ENCODE measurements around the gene SGIP1. TPM values are rescaled to one million over a fixed set of nuclear protein-coding genes. Genes with fewer than 3 reads are reported as not detected.
A peak's percentile ranks its signal among the peaks of the same experiment; 100 is the strongest.

The SGIP1 gene
- total RNA-seq, 2 experiments from 2014 or later: 0.08 TPM; not detected in 1

DNA sequence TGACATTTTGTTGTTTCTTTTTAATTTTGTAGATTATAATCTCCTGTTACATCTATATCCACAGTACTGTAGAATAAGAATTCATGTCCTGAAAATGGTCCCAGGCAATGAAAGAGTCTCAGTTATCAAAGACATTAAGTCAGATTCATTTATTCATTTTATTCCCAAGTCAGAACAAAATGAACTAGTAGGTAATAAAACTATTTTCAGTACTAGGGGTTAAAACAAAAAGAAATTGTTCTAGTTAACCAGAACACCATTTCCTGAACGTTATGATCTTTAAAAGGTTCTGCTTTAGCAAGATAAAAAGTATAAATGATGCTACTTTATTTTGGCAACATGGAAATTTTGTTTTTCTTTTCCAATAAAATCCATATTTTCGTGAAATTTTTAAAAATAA is 211.5 kb downstream of the SGIP1 start:
- Mint-ChIP-seq H3K36me3 (ENCODE audit: low read depth) (peaks cover 5% of the 10 kb centered on the region), H3K4me3 (no peak overlapping the region), H3K27me3 (peaks cover 44% of the 10 kb centered on the region), H3K27ac (no peak overlapping the region), H3K9me3 (peaks cover 6% of the 10 kb centered on the region), H3K4me1 (no peaks in the 10 kb centered on the region)
- ChIA-PET CTCF (no interaction called here), POLR2A (no interaction called here)
- no peak for DNase-seq

DNA sequence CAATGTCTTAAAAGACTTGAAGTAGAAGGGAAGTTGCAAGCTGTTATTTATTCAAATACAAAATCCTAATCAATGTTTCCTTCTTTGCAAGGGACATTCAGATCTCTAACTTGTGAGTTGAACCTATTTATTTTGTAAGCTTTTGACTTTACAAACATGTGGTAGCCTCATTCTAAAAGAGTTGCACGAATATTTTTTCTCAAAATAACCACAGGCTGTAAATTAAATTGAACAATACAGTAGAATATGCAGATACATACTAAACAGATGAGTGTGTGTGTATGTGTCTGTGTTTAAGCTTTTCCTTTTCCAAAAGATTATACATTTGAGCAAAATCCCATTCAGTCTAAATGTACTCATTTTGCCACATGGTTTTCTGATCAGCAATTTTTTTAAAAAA is 213.5 kb downstream of the SGIP1 start:
- H3K27ac Mint-ChIP-seq: no peak overlapping the region
- POLR2A ChIA-PET: interaction anchor here (1.5 kb wide), 1 partner anchor 10 kb away, joined by 4 read pairs; no protein-coding TSS in a partner anchor
- CTCF ChIA-PET: no interaction called here
- H3K4me3 Mint-ChIP-seq: no peak overlapping the region
- peaks cover 3% of the 10 kb centered on the region for H3K9me3 Mint-ChIP-seq
- no peak for DNase-seq
- peaks cover 6% of the 10 kb centered on the region for H3K4me1 Mint-ChIP-seq
- H3K27me3 Mint-ChIP-seq: peaks cover 61% of the 10 kb centered on the region
- peaks cover 3% of the 10 kb centered on the region for H3K36me3 Mint-ChIP-seq (ENCODE audit: low read depth)

DNA sequence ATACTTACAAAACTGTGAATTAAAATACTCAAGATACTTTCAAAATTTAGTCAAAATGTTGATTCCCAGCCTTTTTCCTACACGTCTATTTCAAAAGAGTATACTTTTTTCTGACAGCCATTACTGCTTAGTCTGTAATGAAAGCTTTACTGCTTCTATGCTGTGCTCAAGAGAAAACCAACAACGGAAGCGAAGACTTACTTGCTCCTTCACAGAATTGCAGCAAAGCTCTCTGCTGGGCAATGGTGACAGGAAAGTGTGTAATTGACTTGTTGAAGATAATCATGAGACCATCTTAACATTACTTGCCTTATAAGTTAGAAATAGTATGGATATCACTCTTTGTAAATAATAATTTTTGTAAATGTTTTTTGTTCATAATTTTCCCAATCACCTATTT is 216.6 kb downstream of the SGIP1 start:
- Mint-ChIP-seq H3K27ac (no peak overlapping the region), H3K27me3 (peaks cover 68% of the 10 kb centered on the region), H3K4me1 (peaks cover 11% of the 10 kb centered on the region), H3K36me3 (ENCODE audit: low read depth) (no peaks in the 10 kb centered on the region), H3K9me3 (no peaks in the 10 kb centered on the region), H3K4me3 (no peak overlapping the region)
- DNase-seq: no peak
- ChIA-PET POLR2A (interaction anchor here (1.0 kb wide), 1 partner anchor 13 kb away, joined by 3 read pairs; no protein-coding TSS in a partner anchor), CTCF (interaction anchor here (1.3 kb wide), 1 partner anchor 24 kb away, joined by 3 read pairs; no protein-coding TSS in a partner anchor)

DNA sequence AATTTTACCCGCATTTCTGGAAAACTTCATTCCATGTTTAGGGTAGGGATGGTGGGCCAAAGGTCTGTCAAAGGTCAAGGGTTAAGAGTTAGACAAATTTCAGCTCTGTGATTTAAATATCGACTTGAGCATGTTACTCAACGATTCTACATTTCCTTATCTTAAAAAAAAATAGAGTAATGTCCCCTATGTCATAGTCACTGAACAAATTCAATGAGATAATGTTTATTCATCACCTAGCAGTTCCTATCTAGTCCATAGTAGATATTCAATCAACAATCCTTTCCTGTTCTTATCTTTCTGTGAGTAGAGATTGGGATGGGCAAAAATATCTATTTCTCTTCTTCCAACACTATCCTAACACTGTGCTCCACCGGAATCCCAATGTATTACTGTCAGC is 217.2 kb downstream of the SGIP1 start:
- DNase-seq: no peak
- Mint-ChIP-seq H3K27ac (no peak overlapping the region), H3K27me3 (peaks cover 67% of the 10 kb centered on the region), H3K4me3 (no peak overlapping the region), H3K4me1 (peaks cover 11% of the 10 kb centered on the region), H3K36me3 (ENCODE audit: low read depth) (no peaks in the 10 kb centered on the region), H3K9me3 (no peaks in the 10 kb centered on the region)
- POLR2A ChIA-PET: interaction anchor here (1.0 kb wide), 1 partner anchor 14 kb away, joined by 3 read pairs; no protein-coding TSS in a partner anchor
- CTCF ChIA-PET: interaction anchor here (1.3 kb wide), 1 partner anchor 25 kb away, joined by 3 read pairs; no protein-coding TSS in a partner anchor

DNA sequence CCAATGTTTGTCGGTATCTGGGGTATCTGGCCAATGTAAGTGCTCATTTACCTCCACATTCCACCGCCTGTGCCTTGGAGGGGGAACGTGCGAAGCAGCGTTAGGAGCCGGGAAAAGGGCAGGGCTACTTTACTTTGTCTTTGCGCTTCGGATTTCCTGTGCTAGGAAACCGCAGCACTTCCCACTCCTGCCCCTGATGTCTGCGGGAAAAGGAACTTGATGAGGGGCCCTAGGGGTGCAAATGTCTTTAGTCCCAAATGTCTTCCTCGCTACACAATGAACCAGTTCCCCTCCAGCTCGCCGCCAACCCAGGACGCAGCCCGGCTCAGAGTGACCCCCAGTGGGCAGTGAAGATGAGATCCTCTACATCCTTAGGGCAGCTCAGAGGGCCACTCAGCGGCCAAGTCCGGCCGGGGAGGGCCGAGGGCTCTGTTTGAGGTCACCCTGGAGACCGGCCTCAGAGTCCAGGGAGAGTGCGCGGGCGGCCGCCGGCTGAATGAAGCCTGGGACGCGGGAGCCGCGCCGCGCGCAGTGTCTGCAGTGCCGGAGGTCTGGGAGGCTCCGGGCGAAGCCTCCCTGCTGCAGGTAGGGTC is 218.1 kb downstream of the SGIP1 start, which contains the start of gene DYNLT5:
TSS of gene DYNLT5 (plus strand) at position 460 of the 593 bp plus-strand sequence. CDS start 2,200 bp downstream, outside the sequence.
- H3K27me3 Mint-ChIP-seq: peaks cover 65% of the 10 kb centered on the region
- ChIA-PET POLR2A (no interaction called here), CTCF (interaction anchor here (1.3 kb wide), 1 partner anchor 25 kb away, joined by 3 read pairs; no protein-coding TSS in a partner anchor)
- H3K36me3 Mint-ChIP-seq (ENCODE audit: low read depth): no peaks in the 10 kb centered on the region
- H3K27ac Mint-ChIP-seq: no peak within 1 kb of the TSS
- peak within 1 kb of the TSS; percentile 35 for H3K4me3 Mint-ChIP-seq
- DNase-seq: no peak
- H3K9me3 Mint-ChIP-seq: no peaks in the 10 kb centered on the region
- H3K4me1 Mint-ChIP-seq: peaks cover 11% of the 10 kb centered on the region

DNA sequence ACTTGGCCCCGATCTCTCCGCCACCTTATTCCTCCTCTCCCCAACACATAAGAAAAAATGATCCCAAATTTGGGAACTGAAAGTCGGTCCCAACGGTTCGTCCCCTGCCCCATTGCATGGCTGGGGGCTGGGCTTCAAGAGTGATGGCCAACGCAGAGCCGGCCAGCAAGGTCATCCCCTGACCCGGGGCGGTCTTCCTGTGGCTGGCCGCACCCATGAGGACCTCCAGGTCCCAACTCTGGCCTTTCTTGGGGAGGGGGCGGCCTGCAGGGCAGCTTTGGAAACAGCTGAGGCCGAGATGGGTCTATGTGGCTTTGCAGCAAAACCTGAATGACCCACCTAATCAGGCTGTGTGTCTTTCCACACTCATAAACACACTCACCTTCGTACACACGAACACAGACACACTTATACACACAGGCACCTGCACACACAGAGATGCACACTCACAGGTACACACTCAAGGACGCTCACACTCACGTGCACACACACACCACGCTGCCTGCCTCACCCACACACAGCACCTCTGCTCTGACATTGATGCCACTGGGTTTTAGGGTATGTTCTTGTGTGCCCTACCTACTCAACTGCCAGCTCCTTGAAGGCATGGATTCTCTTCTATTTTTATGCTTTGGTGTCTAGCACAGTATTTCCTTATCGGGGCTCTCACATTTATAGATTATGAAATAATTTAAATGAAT is 218.9 kb downstream of the SGIP1 start:
- Mint-ChIP-seq H3K4me1 (peaks cover 11% of the 10 kb centered on the region), H3K4me3 (peak overlapping the region; percentile 35), H3K9me3 (no peaks in the 10 kb centered on the region), H3K27ac (no peak overlapping the region), H3K36me3 (ENCODE audit: low read depth) (no peaks in the 10 kb centered on the region), H3K27me3 (peaks cover 60% of the 10 kb centered on the region)
- CTCF ChIA-PET: interaction anchor here (1.4 to 2.1 kb wide), 3 partner anchors 14 to 27 kb away, joined by 4 to 7 read pairs (median 5); no protein-coding TSS in a partner anchor
- POLR2A ChIA-PET: interaction anchor here (1.1 kb wide), 1 partner anchor 19 kb away, joined by 5 read pairs; no protein-coding TSS in a partner anchor
- no peak for DNase-seq

DNA sequence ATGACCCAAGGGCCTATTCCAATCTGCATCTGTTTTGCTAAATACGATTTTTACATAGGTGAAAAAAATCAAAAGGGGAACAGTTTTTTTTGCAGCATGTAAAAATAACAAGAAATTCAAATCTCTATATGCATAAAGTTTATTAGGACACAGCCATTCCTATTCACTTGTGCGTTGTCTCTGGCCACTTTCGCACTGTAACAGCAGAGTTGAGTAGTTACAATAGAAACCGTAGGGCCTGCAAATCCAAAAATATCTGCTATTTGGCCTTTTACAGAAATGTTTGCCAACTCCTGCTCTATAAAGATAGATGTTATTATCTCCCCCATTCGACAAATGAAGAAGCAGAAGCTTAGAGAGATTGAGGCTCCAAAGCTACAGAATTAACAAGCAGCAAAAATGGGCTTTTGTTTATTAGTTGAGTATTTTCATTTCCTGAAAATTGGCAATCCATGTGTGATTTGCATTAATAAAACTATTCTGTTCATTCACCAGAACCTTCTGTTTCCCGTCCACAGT is 223.8 kb downstream of the SGIP1 start:
- CTCF ChIA-PET: interaction anchor here (1.8 kb wide), 1 partner anchor 12 kb away, joined by 7 read pairs; no protein-coding TSS in a partner anchor
- no peaks in the 10 kb centered on the region for H3K9me3 Mint-ChIP-seq
- no peak for DNase-seq
- no peak overlapping the region for H3K27ac Mint-ChIP-seq
- H3K4me3 Mint-ChIP-seq: no peak overlapping the region
- H3K36me3 Mint-ChIP-seq (ENCODE audit: low read depth): no peaks in the 10 kb centered on the region
- POLR2A ChIA-PET: no interaction called here
- peaks cover 3% of the 10 kb centered on the region for H3K4me1 Mint-ChIP-seq
- H3K27me3 Mint-ChIP-seq: peaks cover 28% of the 10 kb centered on the region

DNA sequence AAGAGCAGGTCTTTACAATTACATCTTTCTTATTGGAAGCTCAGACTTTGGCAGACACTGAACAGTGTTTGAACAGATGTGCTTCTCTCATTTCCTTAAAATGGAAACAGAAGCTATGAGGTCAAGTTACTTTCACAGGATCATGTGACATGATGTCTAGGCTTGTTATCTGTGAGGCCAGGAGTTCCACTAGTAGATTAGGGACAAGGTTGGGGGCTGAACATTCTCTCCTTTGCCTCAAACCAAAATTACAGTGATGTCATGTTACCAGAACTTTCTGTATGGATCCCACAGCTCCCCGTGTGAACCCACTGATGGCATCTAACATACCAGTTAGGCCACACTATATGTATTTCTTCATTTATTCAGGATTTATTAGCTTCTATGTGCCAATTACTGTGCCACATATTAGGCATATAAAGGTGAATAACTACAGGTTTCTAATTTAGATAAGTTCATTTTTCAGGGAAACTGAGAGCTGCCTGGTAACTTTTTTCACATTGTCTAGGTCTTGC is 224.3 kb downstream of the SGIP1 start:
- POLR2A ChIA-PET: no interaction called here
- no peaks in the 10 kb centered on the region for H3K4me1 Mint-ChIP-seq
- CTCF ChIA-PET: interaction anchor here (1.8 kb wide), 1 partner anchor 11 kb away, joined by 7 read pairs; no protein-coding TSS in a partner anchor
- H3K9me3 Mint-ChIP-seq: no peaks in the 10 kb centered on the region
- DNase-seq: no peak
- H3K36me3 Mint-ChIP-seq (ENCODE audit: low read depth): no peaks in the 10 kb centered on the region
- no peak overlapping the region for H3K4me3 Mint-ChIP-seq
- H3K27me3 Mint-ChIP-seq: peaks cover 24% of the 10 kb centered on the region
- H3K27ac Mint-ChIP-seq: no peak overlapping the region

DNA sequence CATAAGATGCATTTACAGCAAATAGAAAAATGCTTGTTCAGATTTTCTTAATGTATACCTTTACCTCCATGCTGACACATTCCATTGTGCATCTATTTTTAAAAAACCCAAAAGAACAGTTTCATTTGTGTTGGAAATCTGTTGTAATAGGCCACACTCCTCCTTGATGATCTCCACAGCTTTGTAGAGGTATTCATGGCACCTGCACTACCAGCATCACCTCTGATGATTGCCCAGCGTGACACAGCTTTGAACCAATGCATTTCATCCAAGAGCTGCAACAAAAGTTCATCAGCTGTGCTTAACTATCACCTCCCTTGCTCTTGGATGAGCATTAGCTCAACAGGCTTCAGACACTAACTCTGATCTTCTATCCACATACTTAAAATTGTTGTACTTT is 226.6 kb downstream of the SGIP1 start:
- CTCF ChIA-PET: interaction anchor here (0.5 to 6.5 kb wide), 3 partner anchors 217 to 474 kb away, joined by 3 to 48 read pairs (median 3); no protein-coding TSS in a partner anchor
- no peak overlapping the region for H3K4me3 Mint-ChIP-seq

DNA sequence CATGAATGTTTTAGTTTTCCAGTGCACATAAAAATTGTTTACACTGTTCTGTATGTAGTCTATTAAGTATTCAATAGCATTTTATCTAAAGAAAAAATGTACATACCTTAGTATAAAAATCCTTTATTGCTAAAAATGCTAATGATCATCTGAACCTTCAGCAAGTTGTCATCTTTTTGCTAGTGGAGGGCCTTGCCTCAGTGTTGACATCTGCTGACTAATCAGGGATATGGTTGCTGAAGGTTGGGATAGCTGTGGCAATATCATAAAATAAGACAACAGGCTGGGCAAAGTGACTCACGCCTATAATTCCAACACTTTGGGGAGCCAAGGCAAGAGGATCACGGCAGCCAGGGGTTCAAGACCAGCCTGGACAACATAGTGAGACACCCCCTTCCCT is 227.3 kb downstream of the SGIP1 start:
- no peak for DNase-seq
- Mint-ChIP-seq H3K9me3 (no peaks in the 10 kb centered on the region), H3K4me3 (no peak overlapping the region), H3K36me3 (ENCODE audit: low read depth) (no peaks in the 10 kb centered on the region), H3K27ac (no peak overlapping the region), H3K27me3 (peaks cover 16% of the 10 kb centered on the region), H3K4me1 (no peaks in the 10 kb centered on the region)
- POLR2A ChIA-PET: no interaction called here
- CTCF ChIA-PET: interaction anchor here (0.5 to 6.5 kb wide), 2 partner anchors 452 to 473 kb away, joined by 3 to 48 read pairs; no protein-coding TSS in a partner anchor

More for the DNA sequence above, 226.6 kb downstream of the SGIP1 start:
- Mint-ChIP-seq H3K27ac (no peak overlapping the region), H3K9me3 (no peaks in the 10 kb centered on the region), H3K36me3 (ENCODE audit: low read depth) (no peaks in the 10 kb centered on the region), H3K27me3 (peaks cover 17% of the 10 kb centered on the region), H3K4me1 (no peaks in the 10 kb centered on the region)
- DNase-seq: no peak
- POLR2A ChIA-PET: no interaction called here

DNA sequence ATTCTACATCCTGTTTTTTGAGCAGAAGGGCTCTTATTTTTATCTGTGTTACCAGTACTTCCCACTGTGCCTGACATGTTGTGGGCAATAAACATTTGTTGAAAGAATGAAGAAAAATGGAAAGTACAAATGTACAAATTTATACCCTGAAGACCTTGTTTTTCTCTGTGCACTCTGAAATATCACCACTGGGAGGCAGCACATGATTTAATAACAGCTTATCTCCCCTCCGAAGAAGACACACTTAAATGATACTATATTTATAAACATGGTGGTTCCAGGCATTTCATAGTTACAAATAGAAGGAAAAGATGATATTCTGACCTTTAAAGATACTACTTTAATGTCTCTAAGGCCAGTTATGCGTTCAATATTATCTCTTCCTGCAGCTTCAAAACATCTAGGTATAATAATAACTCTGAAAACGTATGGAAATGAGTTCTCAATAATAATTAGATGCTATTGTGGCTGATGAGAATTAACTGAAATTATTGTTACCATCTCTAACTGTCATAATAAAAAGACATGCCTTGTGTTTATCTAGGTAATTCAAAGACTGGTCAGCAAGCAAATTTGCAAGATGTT is 231.1 kb downstream of the SGIP1 start:
- POLR2A ChIA-PET: interaction anchor here (0.9 kb wide), 1 partner anchor 380 kb away, joined by 3 read pairs; no protein-coding TSS in a partner anchor
- no peaks in the 10 kb centered on the region for H3K9me3 Mint-ChIP-seq
- CTCF ChIA-PET: interaction anchor here (0.7 to 6.5 kb wide), 12 partner anchors 8 to 735 kb away, joined by 3 to 48 read pairs (median 4); partner anchors contain the start of genes DNAI4 and MIER1
- H3K36me3 Mint-ChIP-seq (ENCODE audit: low read depth): no peaks in the 10 kb centered on the region
- DNase-seq: peak; percentile 54
- no peak overlapping the region for H3K4me3 Mint-ChIP-seq
- H3K4me1 Mint-ChIP-seq: peaks cover 15% of the 10 kb centered on the region
- H3K27me3 Mint-ChIP-seq: peaks cover 9% of the 10 kb centered on the region
- no peak overlapping the region for H3K27ac Mint-ChIP-seq

DNA sequence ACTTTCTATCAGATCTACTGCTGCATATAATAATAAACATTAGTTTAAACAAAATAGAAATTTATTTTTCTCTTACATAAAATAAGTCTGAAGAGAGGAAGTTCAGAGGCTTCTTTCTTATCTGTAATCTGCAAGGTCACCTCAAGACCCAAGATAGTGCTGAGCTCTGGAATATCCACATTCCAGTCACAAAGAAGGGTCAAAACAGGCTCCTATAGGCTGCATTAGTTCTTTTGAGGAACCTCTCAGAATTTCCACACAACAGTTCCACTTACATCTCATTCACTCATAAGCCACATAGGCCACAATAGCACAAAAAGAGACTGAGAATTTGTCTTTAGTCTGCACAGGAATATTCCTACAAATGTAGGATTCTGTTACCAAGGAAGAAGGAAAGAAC is 233.7 kb downstream of the SGIP1 start:
- Mint-ChIP-seq H3K27ac (no peak overlapping the region), H3K27me3 (peaks cover 2% of the 10 kb centered on the region), H3K36me3 (ENCODE audit: low read depth) (no peaks in the 10 kb centered on the region), H3K9me3 (no peaks in the 10 kb centered on the region), H3K4me1 (peaks cover 26% of the 10 kb centered on the region), H3K4me3 (no peak overlapping the region)
- DNase-seq: no peak
- CTCF ChIA-PET: interaction anchor here (3.8 kb wide), 1 partner anchor 157 kb away, joined by 16 read pairs; the partner anchor contains the start of genes DNAI4 and MIER1
- POLR2A ChIA-PET: interaction anchor here (0.6 to 0.7 kb wide), 2 partner anchors 179 to 214 kb away, joined by 3 read pairs; no protein-coding TSS in a partner anchor

All from activated CD4-positive, alpha-beta memory T cell treated with anti-CD3 and anti-CD28 coated beads, Interleukin-2, amount 10 ng/mL, durations not matched to agents 7 days and 5 days (primary cell).